Stimulated activated naive CD8-positive, alpha-beta T cell treated with anti-CD3 and anti-CD28 coated beads, Interleukin-15, Interleukin-2, amounts not matched to agents 100 ng/mL and 50 ng/mL, for 24 hours (primary cell): ENCODE measurements around the gene ADAMTS17.
"Not testable (repeated sequence)": the region's sequence is repeated elsewhere in the genome, so short reads cannot be mapped to it uniquely, and the experiment has no call there.

Experiments
- H3K27ac Mint-ChIP-seq: one replicate; pipeline ENCODE4 v1.8.0; 2021; ENCODE audit warnings: mild to moderate bottlenecking, mixed read lengths
- H3K27me3 Mint-ChIP-seq: one replicate; pipeline ENCODE4 v1.8.0; 2021; ENCODE audit warnings: mixed read lengths
- H3K36me3 Mint-ChIP-seq: one replicate; pipeline ENCODE4 v1.8.0; 2021; ENCODE audit warnings: low read depth, mixed read lengths
- H3K4me1 Mint-ChIP-seq: one replicate; pipeline ENCODE4 v1.8.0; 2021; ENCODE audit warnings: low read depth, mixed read lengths
- H3K4me3 Mint-ChIP-seq: one replicate; pipeline ENCODE4 v1.8.0; 2021; ENCODE audit warnings: mild to moderate bottlenecking, mixed read lengths
- H3K9me3 Mint-ChIP-seq: one replicate; pipeline ENCODE4 v1.8.0; 2021; ENCODE audit warnings: mixed read lengths

The ADAMTS17 gene

GRCh38 chr15:100084042-100084821 lies 257.5 kb downstream of the ADAMTS17 start:
- H3K27me3 Mint-ChIP-seq, H3K36me3 Mint-ChIP-seq, H3K9me3 Mint-ChIP-seq, H3K27ac Mint-ChIP-seq, H3K4me3 Mint-ChIP-seq, H3K4me1 Mint-ChIP-seq: not testable (repeated sequence)

- Mint-ChIP-seq H3K27ac (no peak overlapping the region), H3K4me3 (no peak overlapping the region), H3K27me3 (no peaks in the 10 kb centered on the region), H3K4me1 (no peaks in the 10 kb centered on the region), H3K9me3 (peaks cover 6% of the 10 kb centered on the region), H3K36me3 (peaks cover 6% of the 10 kb centered on the region)
Observed at GRCh38 chr15:100083572-100083971, 258.2 kb downstream of the ADAMTS17 start.

GRCh38 chr15:100082761-100083402 lies 258.9 kb downstream of the ADAMTS17 start:
- Mint-ChIP-seq H3K36me3 (peaks cover 6% of the 10 kb centered on the region), H3K27ac (no peak overlapping the region), H3K9me3 (peaks cover 6% of the 10 kb centered on the region), H3K4me3 (no peak overlapping the region), H3K4me1 (no peaks in the 10 kb centered on the region), H3K27me3 (no peaks in the 10 kb centered on the region)

GRCh38 chr15:100081454-100081853 lies 260.3 kb downstream of the ADAMTS17 start:
- Mint-ChIP-seq H3K4me3 (no peak overlapping the region), H3K36me3 (peaks cover 6% of the 10 kb centered on the region), H3K27me3 (no peaks in the 10 kb centered on the region), H3K9me3 (peaks cover 6% of the 10 kb centered on the region), H3K27ac (no peak overlapping the region), H3K4me1 (no peaks in the 10 kb centered on the region)

- Mint-ChIP-seq H3K4me3 (no peak overlapping the region), H3K4me1 (no peaks in the 10 kb centered on the region), H3K9me3 (no peaks in the 10 kb centered on the region), H3K27ac (no peak overlapping the region), H3K27me3 (no peaks in the 10 kb centered on the region), H3K36me3 (peaks cover 5% of the 10 kb centered on the region)
Observed at GRCh38 chr15:100078511-100079220, 263.1 kb downstream of the ADAMTS17 start.

- Mint-ChIP-seq H3K27me3 (no peaks in the 10 kb centered on the region), H3K4me1 (no peaks in the 10 kb centered on the region), H3K4me3 (no peak overlapping the region), H3K27ac (no peak overlapping the region), H3K36me3 (no peaks in the 10 kb centered on the region), H3K9me3 (no peaks in the 10 kb centered on the region)
Observed at GRCh38 chr15:100075229-100075628, 266.5 kb downstream of the ADAMTS17 start.

GRCh38 chr15:100073982-100074381 lies 267.8 kb downstream of the ADAMTS17 start:
- H3K36me3 Mint-ChIP-seq = no peaks in the 10 kb centered on the region
- peaks cover 1% of the 10 kb centered on the region for H3K9me3 Mint-ChIP-seq
- no peak overlapping the region for H3K27ac Mint-ChIP-seq
- H3K4me1 Mint-ChIP-seq = no peaks in the 10 kb centered on the region
- no peak overlapping the region for H3K4me3 Mint-ChIP-seq
- H3K27me3 Mint-ChIP-seq = no peaks in the 10 kb centered on the region

GRCh38 chr15:100066521-100067280 lies 275.1 kb downstream of the ADAMTS17 start:
- H3K27ac Mint-ChIP-seq, H3K27me3 Mint-ChIP-seq, H3K4me1 Mint-ChIP-seq, H3K9me3 Mint-ChIP-seq, H3K4me3 Mint-ChIP-seq, H3K36me3 Mint-ChIP-seq: not testable (repeated sequence)

GRCh38 chr15:100061944-100062343 lies 279.8 kb downstream of the ADAMTS17 start:
- Mint-ChIP-seq H3K4me1 (no peaks in the 10 kb centered on the region), H3K4me3 (no peak overlapping the region), H3K9me3 (no peaks in the 10 kb centered on the region), H3K36me3 (no peaks in the 10 kb centered on the region), H3K27me3 (no peaks in the 10 kb centered on the region), H3K27ac (no peak overlapping the region)

- no peak overlapping the region for H3K27ac Mint-ChIP-seq
- no peaks in the 10 kb centered on the region for H3K27me3 Mint-ChIP-seq
- no peaks in the 10 kb centered on the region for H3K4me1 Mint-ChIP-seq
- no peak overlapping the region for H3K4me3 Mint-ChIP-seq
- no peaks in the 10 kb centered on the region for H3K9me3 Mint-ChIP-seq
- H3K36me3 Mint-ChIP-seq = no peaks in the 10 kb centered on the region
Observed at GRCh38 chr15:100060276-100060926, 281.4 kb downstream of the ADAMTS17 start.

- no peak overlapping the region for H3K4me3 Mint-ChIP-seq
Observed at GRCh38 chr15:100059521-100059920, 282.3 kb downstream of the ADAMTS17 start.

GRCh38 chr15:100059094-100059493 lies 282.7 kb downstream of the ADAMTS17 start:
- Mint-ChIP-seq H3K4me3 (no peak overlapping the region), H3K9me3 (no peaks in the 10 kb centered on the region), H3K27ac (no peak overlapping the region), H3K27me3 (no peaks in the 10 kb centered on the region), H3K36me3 (no peaks in the 10 kb centered on the region), H3K4me1 (no peaks in the 10 kb centered on the region)

More at GRCh38 chr15:100059521-100059920, 282.3 kb downstream of the ADAMTS17 start:
- no peaks in the 10 kb centered on the region for H3K27me3 Mint-ChIP-seq
- H3K4me1 Mint-ChIP-seq = no peaks in the 10 kb centered on the region
- H3K9me3 Mint-ChIP-seq = no peaks in the 10 kb centered on the region
- H3K27ac Mint-ChIP-seq = no peak overlapping the region
- no peaks in the 10 kb centered on the region for H3K36me3 Mint-ChIP-seq

GRCh38 chr15:100058458-100058857 lies 283.3 kb downstream of the ADAMTS17 start:
- no peak overlapping the region for H3K4me3 Mint-ChIP-seq
- no peaks in the 10 kb centered on the region for H3K27me3 Mint-ChIP-seq
- no peak overlapping the region for H3K27ac Mint-ChIP-seq
- H3K9me3 Mint-ChIP-seq = no peaks in the 10 kb centered on the region
- H3K4me1 Mint-ChIP-seq = no peaks in the 10 kb centered on the region
- H3K36me3 Mint-ChIP-seq = no peaks in the 10 kb centered on the region

GRCh38 chr15:100057281-100057680 lies 284.5 kb downstream of the ADAMTS17 start:
- Mint-ChIP-seq H3K36me3 (no peaks in the 10 kb centered on the region), H3K9me3 (no peaks in the 10 kb centered on the region), H3K4me3 (no peak overlapping the region), H3K27me3 (no peaks in the 10 kb centered on the region), H3K27ac (no peak overlapping the region), H3K4me1 (no peaks in the 10 kb centered on the region)
